HUES6 (cell line): Measurements from ENCODE around the gene BSND.

ENCODE experiments used
- H3K27ac ChIP-seq: 2 replicates; pipeline ENCODE4 v1.7.0; 2013; ENCODE audit warnings: low read depth, mild to moderate bottlenecking, low read length, inconsistent platforms
- H3K27me3 ChIP-seq: 2 replicates; pipeline ENCODE4 v1.6.1; 2013; ENCODE audit warnings: low read length; ENCODE audit not compliant: control insufficient read depth, insufficient read depth
- H3K36me3 ChIP-seq: 2 replicates; pipeline ENCODE4 v1.6.1; 2013; ENCODE audit warnings: low read length; ENCODE audit not compliant: control insufficient read depth, insufficient read depth
- H3K4me1 ChIP-seq: 2 replicates; pipeline ENCODE4 v1.6.1; 2013; ENCODE audit warnings: low read length; ENCODE audit not compliant: control insufficient read depth, insufficient read depth
- H3K4me3 ChIP-seq: 2 replicates; pipeline ENCODE4 v1.5.1; 2013; ENCODE audit warnings: low read depth, low read length
- H3K9ac ChIP-seq: one replicate; pipeline ENCODE4 v1.6.1; 2013; ENCODE audit warnings: mild to moderate bottlenecking, low read length
- H3K9me3 ChIP-seq: 2 replicates; pipeline ENCODE4 v1.6.1; 2013; ENCODE audit warnings: low read depth, low read length; ENCODE audit not compliant: control insufficient read depth, insufficient read depth

BSND gene

GRCh38 chr1:55056632-55056992 lies 57.9 kb downstream of the BSND start:
- no peaks in the 10 kb centered on the region for H3K4me1 ChIP-seq
- no peaks in the 10 kb centered on the region for H3K27me3 ChIP-seq
- peaks cover 93% of the 10 kb centered on the region for H3K36me3 ChIP-seq
- H3K9me3 ChIP-seq, result no peaks in the 10 kb centered on the region
- no peak overlapping the region for H3K27ac ChIP-seq
- no peak overlapping the region for H3K4me3 ChIP-seq
- H3K9ac ChIP-seq, result no peak overlapping the region

GRCh38 chr1:55057270-55057955 lies 58.7 kb downstream of the BSND start:
- Histone ChIP-seq H3K27me3 (no peaks in the 10 kb centered on the region), H3K9ac (no peak overlapping the region), H3K9me3 (no peaks in the 10 kb centered on the region), H3K4me3 (no peak overlapping the region), H3K4me1 (no peaks in the 10 kb centered on the region), H3K27ac (no peak overlapping the region), H3K36me3 (peaks cover 93% of the 10 kb centered on the region)

- no peak overlapping the region for H3K4me3 ChIP-seq
- H3K27ac ChIP-seq, result no peak overlapping the region
- no peaks in the 10 kb centered on the region for H3K4me1 ChIP-seq
- H3K9me3 ChIP-seq, result no peaks in the 10 kb centered on the region
- H3K36me3 ChIP-seq, result peaks cover 93% of the 10 kb centered on the region
- no peaks in the 10 kb centered on the region for H3K27me3 ChIP-seq
- H3K9ac ChIP-seq, result no peak overlapping the region
Observed at GRCh38 chr1:55057956-55058298, 59.2 kb downstream of the BSND start.

- H3K36me3 ChIP-seq, result peaks cover 94% of the 10 kb centered on the region
- no peaks in the 10 kb centered on the region for H3K9me3 ChIP-seq
- H3K27ac ChIP-seq, result no peak overlapping the region
- H3K4me1 ChIP-seq, result no peaks in the 10 kb centered on the region
- no peak overlapping the region for H3K9ac ChIP-seq
- H3K27me3 ChIP-seq, result no peaks in the 10 kb centered on the region
- no peak overlapping the region for H3K4me3 ChIP-seq
Observed at GRCh38 chr1:55059302-55060132, 60.8 kb downstream of the BSND start.

GRCh38 chr1:55060133-55060999 lies 61.6 kb downstream of the BSND start:
- Histone ChIP-seq H3K4me1 (no peaks in the 10 kb centered on the region), H3K27ac (no peak overlapping the region), H3K27me3 (no peaks in the 10 kb centered on the region), H3K36me3 (peaks cover 96% of the 10 kb centered on the region), H3K4me3 (no peak overlapping the region), H3K9ac (no peak overlapping the region), H3K9me3 (no peaks in the 10 kb centered on the region)

GRCh38 chr1:55061000-55061705 lies 62.4 kb downstream of the BSND start:
- Histone ChIP-seq H3K36me3 (peaks cover 98% of the 10 kb centered on the region), H3K27me3 (no peaks in the 10 kb centered on the region), H3K9ac (no peak overlapping the region), H3K4me3 (no peak overlapping the region), H3K9me3 (no peaks in the 10 kb centered on the region), H3K27ac (no peak overlapping the region), H3K4me1 (no peaks in the 10 kb centered on the region)
